ENCODE results near the gene SAXO2. TPM values are rescaled to one million over a fixed set of nuclear protein-coding genes. Genes with fewer than 3 reads are reported as not detected.
"Not testable (repeated sequence)": the region's sequence is repeated elsewhere in the genome, so short reads cannot be mapped to it uniquely, and the experiment has no call there.

The SAXO2 gene
- 10 to 100 TPM in 2 of 4 donors, under 1 TPM in 2; 0.26 to 10.4 (median 5.2) TPM for total RNA-seq

GRCh38 chr15:82262422-82263026 lies at the start of gene SAXO2, which contains the start of gene EFL1:
TSS of gene SAXO2 (plus strand) at chr15:82262818. CDS start at chr15:82262880, 62 bp downstream.
TSS of gene EFL1 (minus strand) at chr15:82262734. CDS start at chr15:82261778, 956 bp downstream.
- TF ChIP-seq POLR2A (IDR thresholded peaks at IDR 0.05) (peak in 1 of 2 donors; percentile 32), CTCF (IDR thresholded peaks at IDR 0.05) (no peak)
- Histone ChIP-seq H3K27ac (peak within 1 kb of the TSS; percentile 36 to 56), H3K4me3 (peak within 1 kb of the TSS; percentile 55 to 56), H3K27me3 (no peaks in the 10 kb centered on the region), H3K4me1 (peaks cover 0 to 5% of the 10 kb centered on the region in 2 donors), H3K9me3 (no peaks in the 10 kb centered on the region), H3K36me3 (no peaks in the 10 kb centered on the region)
- DNase-seq, result peak; percentile 82 to 86
- intact Hi-C loops (cut with DNase I; ENCODE audit: low total_unique reads), result no loop called here

GRCh38 chr15:82216092-82216491 lies 46.5 kb upstream of the SAXO2 start:
- H3K4me3 ChIP-seq; H3K9me3 ChIP-seq; H3K27ac ChIP-seq; DNase-seq; H3K4me1 ChIP-seq; intact Hi-C loops (cut with DNase I; ENCODE audit: low total_unique reads); H3K27me3 ChIP-seq; H3K36me3 ChIP-seq: not testable (repeated sequence)

GRCh38 chr15:82221535-82221934 lies 41.1 kb upstream of the SAXO2 start:
- intact Hi-C loops (cut with DNase I; ENCODE audit: low total_unique reads); H3K4me1 ChIP-seq: not testable (repeated sequence)

GRCh38 chr15:82228750-82229149 lies 33.9 kb upstream of the SAXO2 start:
- H3K9me3 ChIP-seq, result no peaks in the 10 kb centered on the region
- no peaks in the 10 kb centered on the region for H3K36me3 ChIP-seq
- H3K27me3 ChIP-seq, result no peaks in the 10 kb centered on the region
- no peak overlapping the region for H3K27ac ChIP-seq
- TF ChIP-seq CTCF (IDR thresholded peaks at IDR 0.05) (no peak), POLR2A (IDR thresholded peaks at IDR 0.05) (no peak)
- H3K4me3 ChIP-seq, result no peak overlapping the region
- intact Hi-C loops (cut with DNase I; ENCODE audit: low total_unique reads), result no loop called here
- H3K4me1 ChIP-seq, result no peaks in the 10 kb centered on the region
- DNase-seq, result no peak

More at GRCh38 chr15:82221535-82221934, 41.1 kb upstream of the SAXO2 start:
- H3K4me3 ChIP-seq, H3K27ac ChIP-seq, H3K27me3 ChIP-seq, H3K9me3 ChIP-seq, H3K36me3 ChIP-seq, DNase-seq: not testable (repeated sequence)

- Histone ChIP-seq H3K9me3 (no peaks in the 10 kb centered on the region), H3K36me3 (no peaks in the 10 kb centered on the region), H3K4me1 (no peaks in the 10 kb centered on the region), H3K4me3 (no peak overlapping the region), H3K27ac (no peak overlapping the region), H3K27me3 (no peaks in the 10 kb centered on the region)
- intact Hi-C loops (cut with DNase I; ENCODE audit: low total_unique reads), result no loop called here
- no peak for DNase-seq
- no peak for TF ChIP-seq CTCF (IDR thresholded peaks at IDR 0.05)
- TF ChIP-seq POLR2A (IDR thresholded peaks at IDR 0.05), result no peak
Observed at GRCh38 chr15:82231233-82231632, 31.4 kb upstream of the SAXO2 start.

GRCh38 chr15:82231842-82232241 lies 30.8 kb upstream of the SAXO2 start:
- Histone ChIP-seq H3K36me3 (no peaks in the 10 kb centered on the region), H3K9me3 (no peaks in the 10 kb centered on the region), H3K27ac (no peak overlapping the region), H3K4me3 (no peak overlapping the region), H3K4me1 (no peaks in the 10 kb centered on the region), H3K27me3 (no peaks in the 10 kb centered on the region)
- DNase-seq, result no peak
- intact Hi-C loops (cut with DNase I; ENCODE audit: low total_unique reads), result no loop called here
- no peak for TF ChIP-seq POLR2A (IDR thresholded peaks at IDR 0.05)
- no peak for TF ChIP-seq CTCF (IDR thresholded peaks at IDR 0.05)

GRCh38 chr15:82237944-82238534 lies 24.6 kb upstream of the SAXO2 start:
- H3K27me3 ChIP-seq; H3K27ac ChIP-seq; intact Hi-C loops (cut with DNase I; ENCODE audit: low total_unique reads); H3K4me3 ChIP-seq; H3K9me3 ChIP-seq; H3K36me3 ChIP-seq; DNase-seq; H3K4me1 ChIP-seq: not testable (repeated sequence)
